Prostate gland (tissue), 2 donors: ENCODE results near the gene MYH16.
"Not testable (repeated sequence)": the region's sequence is repeated elsewhere in the genome, so short reads cannot be mapped to it uniquely, and the experiment has no call there.

Experiments
- CTCF ChIP-seq, 4 experiments: fragments of 200-600 bp in 2 of 4; fragments of 450-650 bp in 2 of 4; sonication (generic) in 2 of 4; IDR thresholded peaks; 1 replicate in 3 of 4; 2 replicates in 1 of 4; pipeline ENCODE4 v1.5.1; 2016 to 2019; ENCODE audit warnings: antibody characterized with exemption in 4 of 4, mild to moderate bottlenecking in 2 of 4, moderate library complexity in 2 of 4
- POLR2AphosphoS5 ChIP-seq: sonication (generic); formaldehyde crosslinking; IDR thresholded peaks from one replicate; pipeline ENCODE4 v1.6.1; 2017; ENCODE audit warnings: antibody characterized with exemption

- TF ChIP-seq POLR2AphosphoS5; CTCF (IDR thresholded peaks at IDR 0.05): not testable (repeated sequence)
These were observed 17.5 kb downstream of the MYH16 start for GRCh38 chr7:99290148-99290547.
